ENCODE data around the gene TLCD3B. TPM values are rescaled to one million over a fixed set of nuclear protein-coding genes. Genes with fewer than 3 reads are reported as not detected.

The TLCD3B gene
- total and polyA plus RNA-seq, 4 experiments from 2014 or later, result not detected

DNA sequence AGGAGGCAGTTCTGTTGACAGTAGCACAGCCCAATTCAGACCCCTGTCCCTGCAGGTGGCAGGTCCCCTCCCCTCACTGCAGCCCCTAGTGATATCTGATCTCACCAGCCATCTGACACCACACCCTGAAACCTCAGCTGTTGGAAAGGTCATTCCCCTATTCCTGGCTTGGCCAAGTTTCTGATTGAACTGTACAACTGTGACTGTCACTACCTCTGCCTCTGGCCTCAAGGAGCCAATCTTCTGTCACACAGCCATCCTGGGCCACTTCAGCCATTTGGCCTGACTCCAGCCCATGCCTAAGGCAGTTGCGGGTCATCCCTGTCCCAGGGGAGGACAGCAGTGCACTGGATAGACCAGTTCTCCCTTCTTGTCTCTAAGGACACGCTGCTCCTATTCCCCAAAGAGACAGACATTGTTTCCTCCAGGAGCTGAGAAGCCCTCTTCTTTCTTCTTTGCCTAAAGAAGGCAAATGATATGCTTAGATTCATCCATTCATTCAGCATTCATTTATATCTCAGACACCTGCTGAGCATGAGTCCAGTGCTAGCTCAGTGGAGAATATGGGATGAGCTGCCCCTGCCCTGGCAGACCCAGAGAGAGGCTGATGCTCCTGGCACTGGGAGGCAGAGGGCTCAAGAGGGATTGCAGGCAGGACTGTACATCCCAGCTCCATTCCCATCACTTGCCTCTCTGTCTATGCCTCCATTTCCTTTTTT lies 29.9 kb upstream of the TLCD3B start:
- Mint-ChIP-seq H3K27ac (peak overlapping the region in 2 of 7 donors; percentile 35 to 59), H3K4me1 (peaks cover 3 to 25% (median 8%) of the 10 kb centered on the region in 4 donors), H3K27me3 (no peaks in the 10 kb centered on the region), H3K9me3 (peaks cover 0 to 2% (median 0%) of the 10 kb centered on the region in 8 donors), H3K36me3 (peaks cover 0 to 13% of the 10 kb centered on the region in 2 donors), H3K4me3 (peak overlapping the region in 1 of 8 donors; percentile 39)
- intact Hi-C loops (cut with micrococcal nuclease), result no loop called here
- no peak overlapping the region for H3K4me3 ChIP-seq (ENCODE audit: low read length in 2 of 2)
- no peak overlapping the region for H3K27ac ChIP-seq (ENCODE audit: low read depth, low read length)
- H3K9me3 ChIP-seq (ENCODE audit: control insufficient read depth in 1 of 2, low read length in 2 of 2), result no peaks in the 10 kb centered on the region
- ChIA-PET POLR2A (ENCODE audit: partially characterized antibody) (interaction anchor here (1.6 kb wide), 1 partner anchor 32 kb away, joined by 7 read pairs; no protein-coding TSS in a partner anchor), CTCF (ENCODE audit: partially characterized antibody) (interaction anchor here (0.9 kb wide), 1 partner anchor 18 kb away, joined by 3 read pairs; no protein-coding TSS in a partner anchor)
- no peak for DNase-seq
- peaks cover 8% of the 10 kb centered on the region for H3K4me1 ChIP-seq (ENCODE audit: insufficient read depth, low read length)
- H3K36me3 ChIP-seq (ENCODE audit: insufficient read depth, low read length), result no peaks in the 10 kb centered on the region
- no peaks in the 10 kb centered on the region for H3K27me3 ChIP-seq (ENCODE audit: insufficient read depth, low read length)

- ChIA-PET CTCF (ENCODE audit: partially characterized antibody) (no interaction called here), POLR2A (ENCODE audit: partially characterized antibody) (no interaction called here)
- peaks cover 0 to 8% of the 10 kb centered on the region in 2 donors for H3K36me3 Mint-ChIP-seq
- H3K27me3 Mint-ChIP-seq, result no peaks in the 10 kb centered on the region
- peak overlapping the region in 1 of 7 donors; percentile 59 for H3K27ac Mint-ChIP-seq
- Histone ChIP-seq H3K27me3 (ENCODE audit: insufficient read depth, low read length) (no peaks in the 10 kb centered on the region), H3K27ac (ENCODE audit: low read depth, low read length) (no peak overlapping the region), H3K4me1 (ENCODE audit: insufficient read depth, low read length) (peaks cover 13% of the 10 kb centered on the region), H3K9me3 (ENCODE audit: control insufficient read depth in 1 of 2, low read length in 2 of 2) (no peaks in the 10 kb centered on the region), H3K4me3 (ENCODE audit: low read length in 2 of 2) (no peak overlapping the region), H3K36me3 (ENCODE audit: insufficient read depth, low read length) (no peaks in the 10 kb centered on the region)
- DNase-seq, result no peak
- peaks cover 4 to 24% (median 8%) of the 10 kb centered on the region in 4 donors for H3K4me1 Mint-ChIP-seq
- peaks cover 0 to 2% (median 0%) of the 10 kb centered on the region in 8 donors for H3K9me3 Mint-ChIP-seq
- peak overlapping the region in 1 of 8 donors; percentile 39 for H3K4me3 Mint-ChIP-seq
- intact Hi-C loops (cut with micrococcal nuclease), result no loop called here
These were observed 29.3 kb upstream of the TLCD3B start for GRCh38 chr16:30060346-30060745.

- no peaks in the 10 kb centered on the region for H3K27me3 Mint-ChIP-seq
- H3K36me3 Mint-ChIP-seq, result peaks cover 0 to 1% of the 10 kb centered on the region in 2 donors
- intact Hi-C loops (cut with micrococcal nuclease), result no loop called here
- peaks cover 10 to 31% (median 23%) of the 10 kb centered on the region in 4 donors for H3K4me1 Mint-ChIP-seq
- Histone ChIP-seq H3K4me3 (ENCODE audit: low read length in 2 of 2) (no peak overlapping the region), H3K36me3 (ENCODE audit: insufficient read depth, low read length) (no peaks in the 10 kb centered on the region), H3K27ac (ENCODE audit: low read depth, low read length) (no peak overlapping the region), H3K9me3 (ENCODE audit: control insufficient read depth in 1 of 2, low read length in 2 of 2) (no peaks in the 10 kb centered on the region), H3K27me3 (ENCODE audit: insufficient read depth, low read length) (no peaks in the 10 kb centered on the region), H3K4me1 (ENCODE audit: insufficient read depth, low read length) (peaks cover 21% of the 10 kb centered on the region)
- peak overlapping the region in 6 of 7 donors; percentile 38 to 83 (median 64) for H3K27ac Mint-ChIP-seq
- ChIA-PET POLR2A (ENCODE audit: partially characterized antibody) (interaction anchor here (1.0 to 5.0 kb wide), 7 partner anchors 10 to 131 kb away, joined by 3 to 91 read pairs (median 4); partner anchors contain the start of genes ALDOA, CORO1A and TBX6), CTCF (ENCODE audit: partially characterized antibody) (interaction anchor here (0.8 to 4.1 kb wide), 17 partner anchors 8 to 377 kb away, joined by 3 to 26 read pairs (median 4); partner anchors contain the start of genes ALDOA, PPP4C, QPRT and TBX6)
- H3K9me3 Mint-ChIP-seq, result peaks cover 0 to 2% (median 0%) of the 10 kb centered on the region in 8 donors
- peak overlapping the region in 7 of 8 donors; percentile 51 to 77 (median 70) for H3K4me3 Mint-ChIP-seq
- DNase-seq, result peak; percentile 36 to 51 (median 44)
These were observed 24.0 kb upstream of the TLCD3B start for GRCh38 chr16:30054959-30055553.

GRCh38 chr16:30054451-30054850 lies 23.4 kb upstream of the TLCD3B start:
- Histone ChIP-seq H3K9me3 (ENCODE audit: control insufficient read depth in 1 of 2, low read length in 2 of 2) (no peaks in the 10 kb centered on the region), H3K27me3 (ENCODE audit: insufficient read depth, low read length) (no peaks in the 10 kb centered on the region), H3K36me3 (ENCODE audit: insufficient read depth, low read length) (no peaks in the 10 kb centered on the region), H3K4me1 (ENCODE audit: insufficient read depth, low read length) (peaks cover 21% of the 10 kb centered on the region), H3K27ac (ENCODE audit: low read depth, low read length) (no peak overlapping the region), H3K4me3 (ENCODE audit: low read length in 2 of 2) (no peak overlapping the region)
- peaks cover 0 to 1% of the 10 kb centered on the region in 2 donors for H3K36me3 Mint-ChIP-seq
- DNase-seq, result no peak
- H3K4me1 Mint-ChIP-seq, result peaks cover 10 to 31% (median 23%) of the 10 kb centered on the region in 4 donors
- intact Hi-C loops (cut with micrococcal nuclease), result no loop called here
- CTCF ChIA-PET (ENCODE audit: partially characterized antibody), result interaction anchor here (0.8 to 4.1 kb wide), 10 partner anchors 9 to 376 kb away, joined by 3 to 26 read pairs (median 6); partner anchors contain the start of genes ALDOA, PPP4C, QPRT and TBX6
- H3K27ac Mint-ChIP-seq, result peak overlapping the region in 4 of 7 donors; percentile 52 to 83 (median 66)
- peak overlapping the region in 7 of 8 donors; percentile 28 to 75 (median 59) for H3K4me3 Mint-ChIP-seq
- peaks cover 0 to 2% (median 0%) of the 10 kb centered on the region in 8 donors for H3K9me3 Mint-ChIP-seq
- POLR2A ChIA-PET (ENCODE audit: partially characterized antibody), result interaction anchor here (1.0 to 5.0 kb wide), 6 partner anchors 10 to 131 kb away, joined by 3 to 91 read pairs (median 4); partner anchors contain the start of genes ALDOA, CORO1A and TBX6
- H3K27me3 Mint-ChIP-seq, result no peaks in the 10 kb centered on the region

DNA sequence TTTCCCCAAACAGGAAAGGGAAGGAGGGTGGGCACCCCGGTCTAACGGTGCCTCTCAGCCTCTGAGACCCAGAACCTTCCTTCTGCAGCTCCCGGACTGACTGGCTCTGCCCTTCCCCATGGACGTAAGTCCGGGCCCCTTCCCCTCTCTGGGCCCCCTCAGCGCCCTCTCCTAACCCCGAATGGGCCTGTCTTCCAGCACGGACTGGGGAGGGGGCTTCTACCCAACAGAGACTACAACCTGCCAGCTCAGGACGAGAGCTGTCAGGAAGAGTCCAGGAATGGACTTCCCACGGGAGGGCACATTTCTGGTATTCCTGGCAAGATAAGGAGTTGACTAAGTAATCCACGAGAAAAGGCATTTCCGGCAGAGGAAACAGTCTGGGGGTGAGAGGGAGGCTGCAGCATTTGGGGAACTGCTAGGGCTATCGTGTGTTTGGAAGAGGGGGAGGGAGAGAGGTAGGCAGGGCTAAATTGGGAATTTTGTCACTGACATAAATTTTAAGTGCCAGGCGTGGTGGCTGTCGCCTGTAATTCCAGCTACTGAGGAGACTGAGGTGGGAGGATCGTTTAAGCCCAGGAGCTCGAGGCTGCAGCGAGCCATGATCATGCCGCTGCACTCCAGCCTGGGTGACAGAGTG lies 22.4 kb upstream of the TLCD3B start:
- Histone ChIP-seq H3K27me3 (ENCODE audit: insufficient read depth, low read length) (no peaks in the 10 kb centered on the region), H3K9me3 (ENCODE audit: control insufficient read depth in 1 of 2, low read length in 2 of 2) (no peaks in the 10 kb centered on the region), H3K4me3 (ENCODE audit: low read length in 2 of 2) (peak overlapping the region; percentile 23 to 64), H3K4me1 (ENCODE audit: insufficient read depth, low read length) (peaks cover 21% of the 10 kb centered on the region), H3K36me3 (ENCODE audit: insufficient read depth, low read length) (no peaks in the 10 kb centered on the region), H3K27ac (ENCODE audit: low read depth, low read length) (no peak overlapping the region)
- H3K36me3 Mint-ChIP-seq, result peaks cover 0 to 1% of the 10 kb centered on the region in 2 donors
- peak overlapping the region; percentile 63 to 93 (median 74) for H3K4me3 Mint-ChIP-seq
- ChIA-PET CTCF (ENCODE audit: partially characterized antibody) (interaction anchor here (0.6 to 4.1 kb wide), 4 partner anchors 10 to 206 kb away, joined by 3 to 21 read pairs (median 4); partner anchors contain the start of genes ALDOA and TLCD3B), POLR2A (ENCODE audit: partially characterized antibody) (interaction anchor here (0.9 to 5.0 kb wide), 5 partner anchors 11 to 133 kb away, joined by 3 to 91 read pairs (median 3); partner anchors contain the start of genes ALDOA, PPP4C and TBX6)
- no peaks in the 10 kb centered on the region for H3K27me3 Mint-ChIP-seq
- peak overlapping the region in 6 of 7 donors; percentile 25 to 87 (median 72) for H3K27ac Mint-ChIP-seq
- DNase-seq, result no peak
- peaks cover 10 to 31% (median 23%) of the 10 kb centered on the region in 4 donors for H3K4me1 Mint-ChIP-seq
- intact Hi-C loops (cut with micrococcal nuclease), result loop anchor here (1.0 kb wide), 2 partner anchors 12 to 38 kb away; partner anchors contain the start of genes ALDOA and TBX6
- H3K9me3 Mint-ChIP-seq, result peaks cover 0 to 2% (median 0%) of the 10 kb centered on the region in 8 donors

DNA sequence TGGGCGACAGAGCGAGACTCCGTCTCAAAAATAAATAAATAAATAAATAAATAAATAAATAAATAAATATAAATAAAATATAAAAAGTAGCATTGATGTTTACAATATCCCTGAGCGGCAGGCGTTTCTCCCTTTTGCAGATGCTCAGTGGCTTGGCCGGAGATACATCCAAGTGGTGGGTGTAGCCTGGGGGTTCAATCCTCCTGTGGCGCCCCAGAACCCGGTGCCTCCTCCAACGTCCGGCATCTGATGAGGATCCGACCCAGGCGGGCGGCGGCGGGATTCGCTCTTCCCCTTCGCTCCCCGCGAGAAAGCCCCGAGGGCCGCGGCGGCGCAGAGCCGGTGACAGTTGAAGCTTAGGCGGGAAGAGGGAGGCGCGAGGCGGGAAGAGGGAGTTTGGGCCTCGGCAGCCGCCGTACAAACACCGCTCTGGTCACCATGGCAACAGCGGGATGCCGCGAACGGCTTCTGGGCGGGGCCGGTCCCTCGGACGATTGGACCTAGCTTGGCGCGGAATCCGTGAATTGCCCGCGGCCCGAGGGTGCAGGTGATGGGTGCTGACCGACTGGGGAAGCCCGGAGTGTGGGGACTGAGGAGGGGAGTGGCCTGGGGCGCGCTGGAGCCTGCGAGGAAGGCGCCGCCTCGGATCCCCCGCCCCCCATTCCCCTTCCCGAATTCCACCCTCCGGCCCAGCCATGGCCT lies 21.8 kb upstream of the TLCD3B start:
- Histone ChIP-seq H3K27me3 (ENCODE audit: insufficient read depth, low read length) (no peaks in the 10 kb centered on the region), H3K9me3 (ENCODE audit: control insufficient read depth in 1 of 2, low read length in 2 of 2) (no peaks in the 10 kb centered on the region), H3K4me1 (ENCODE audit: insufficient read depth, low read length) (peaks cover 21% of the 10 kb centered on the region), H3K36me3 (ENCODE audit: insufficient read depth, low read length) (no peaks in the 10 kb centered on the region), H3K4me3 (ENCODE audit: low read length in 2 of 2) (peak overlapping the region; percentile 23 to 64), H3K27ac (ENCODE audit: low read depth, low read length) (no peak overlapping the region)
- H3K4me3 Mint-ChIP-seq, result peak overlapping the region; percentile 84 to 93 (median 87)
- peaks cover 10 to 31% (median 23%) of the 10 kb centered on the region in 4 donors for H3K4me1 Mint-ChIP-seq
- POLR2A ChIA-PET (ENCODE audit: partially characterized antibody), result interaction anchor here (0.9 to 5.0 kb wide), 5 partner anchors 12 to 133 kb away, joined by 3 to 91 read pairs (median 3); partner anchors contain the start of genes ALDOA, PPP4C and TBX6
- H3K27ac Mint-ChIP-seq, result peak overlapping the region in 6 of 7 donors; percentile 53 to 94 (median 79)
- intact Hi-C loops (cut with micrococcal nuclease), result loop anchor here (1.0 kb wide), 2 partner anchors 12 to 38 kb away; partner anchors contain the start of genes ALDOA and TBX6
- H3K9me3 Mint-ChIP-seq, result peaks cover 0 to 2% (median 0%) of the 10 kb centered on the region in 8 donors
- H3K36me3 Mint-ChIP-seq, result peaks cover 0 to 1% of the 10 kb centered on the region in 2 donors
- H3K27me3 Mint-ChIP-seq, result no peaks in the 10 kb centered on the region
- CTCF ChIA-PET (ENCODE audit: partially characterized antibody), result interaction anchor here (0.6 to 4.1 kb wide), 4 partner anchors 10 to 206 kb away, joined by 3 to 21 read pairs (median 4); partner anchors contain the start of genes ALDOA and TLCD3B
- DNase-seq, result peak; percentile 80 to 88 (median 82)
